Uterine smooth muscle cell (primary cell): ENCODE data around the gene SERPINA6. TPM values are rescaled to one million over a fixed set of nuclear protein-coding genes. Genes with fewer than 3 reads are reported as not detected.

Experiments used
- total RNA-seq: library from RNA; depleted of rRNA; stranded (reverse); fragments of >200 nt; gene quantifications from 2 replicates; pipeline ENCODE4 v1.2.3, GENCODE V29; 2014

The SERPINA6 gene, protein sequence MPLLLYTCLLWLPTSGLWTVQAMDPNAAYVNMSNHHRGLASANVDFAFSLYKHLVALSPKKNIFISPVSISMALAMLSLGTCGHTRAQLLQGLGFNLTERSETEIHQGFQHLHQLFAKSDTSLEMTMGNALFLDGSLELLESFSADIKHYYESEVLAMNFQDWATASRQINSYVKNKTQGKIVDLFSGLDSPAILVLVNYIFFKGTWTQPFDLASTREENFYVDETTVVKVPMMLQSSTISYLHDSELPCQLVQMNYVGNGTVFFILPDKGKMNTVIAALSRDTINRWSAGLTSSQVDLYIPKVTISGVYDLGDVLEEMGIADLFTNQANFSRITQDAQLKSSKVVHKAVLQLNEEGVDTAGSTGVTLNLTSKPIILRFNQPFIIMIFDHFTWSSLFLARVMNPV
- total RNA-seq: not detected in 2 replicates

GRCh38 chr14:94322648-94323570 lies at the start of gene SERPINA6:
SERPINA6 (minus strand) TSS chr14:94323336; CDS start chr14:94314648, 8,688 bp downstream.

GRCh38 chr14:94366146-94366915 lies 43.2 kb upstream of the SERPINA6 start, which contains the start of gene SERPINA2:
SERPINA2 (minus strand) TSS chr14:94366698.

GRCh38 chr14:94292872-94293577 lies 30.1 kb downstream of the SERPINA6 start, which contains the start of gene SERPINA10:
SERPINA10 (minus strand) TSS chr14:94293268; CDS start chr14:94290593, 2,675 bp downstream.

Other genes starting within 250 kb of the SERPINA6 start
- gene DDX24, start 242.1 kb downstream of the SERPINA6 start, total RNA-seq: 114 and 139 TPM in 2 replicates
- 23.1 and 27.0 TPM in 2 replicates for gene IFI27L1, start 242.0 kb downstream of the SERPINA6 start, total RNA-seq
- gene IFI27, start 212.6 kb downstream of the SERPINA6 start, total RNA-seq: 23.8 and 28.6 TPM in 2 replicates
- 59.8 and 99.0 TPM in 2 replicates for gene IFI27L2, start 193.7 kb downstream of the SERPINA6 start, total RNA-seq
- gene PPP4R4, start 149.0 kb downstream of the SERPINA6 start, total RNA-seq: 3.2 and 4.9 TPM in 2 replicates
- gene SERPINA10, start 30.1 kb downstream of the SERPINA6 start, total RNA-seq: under 0.01 TPM in 1 of 2 replicates, not detected in the other
- gene SERPINA2, start 43.4 kb upstream of the SERPINA6 start, total RNA-seq: not detected in 2 replicates
- gene SERPINA1, start 65.3 kb upstream of the SERPINA6 start, total RNA-seq: 0.22 TPM in 1 of 2 replicates, not detected in the other
- not detected in 2 replicates for gene SERPINA11, start 129.5 kb upstream of the SERPINA6 start, total RNA-seq
- not detected in 2 replicates for gene SERPINA9, start 152.9 kb upstream of the SERPINA6 start, total RNA-seq
- not detected in 2 replicates for gene SERPINA12, start 186.1 kb upstream of the SERPINA6 start, total RNA-seq
- gene SERPINA4, start 238.1 kb upstream of the SERPINA6 start, total RNA-seq: not detected in 2 replicates